HG03469 (cell line): Measurements from ENCODE around the gene PRKG1.

Source experiments
- ATAC-seq: cut with Tn5 transposase; IDR thresholded peaks from one replicate; pipeline ENCODE4 v1.9.1; 2021; ENCODE audit warnings: mild to moderate bottlenecking, moderate library complexity, moderate number of reproducible peaks; ENCODE audit not compliant: unreplicated experiment

Gene PRKG1

DNA sequence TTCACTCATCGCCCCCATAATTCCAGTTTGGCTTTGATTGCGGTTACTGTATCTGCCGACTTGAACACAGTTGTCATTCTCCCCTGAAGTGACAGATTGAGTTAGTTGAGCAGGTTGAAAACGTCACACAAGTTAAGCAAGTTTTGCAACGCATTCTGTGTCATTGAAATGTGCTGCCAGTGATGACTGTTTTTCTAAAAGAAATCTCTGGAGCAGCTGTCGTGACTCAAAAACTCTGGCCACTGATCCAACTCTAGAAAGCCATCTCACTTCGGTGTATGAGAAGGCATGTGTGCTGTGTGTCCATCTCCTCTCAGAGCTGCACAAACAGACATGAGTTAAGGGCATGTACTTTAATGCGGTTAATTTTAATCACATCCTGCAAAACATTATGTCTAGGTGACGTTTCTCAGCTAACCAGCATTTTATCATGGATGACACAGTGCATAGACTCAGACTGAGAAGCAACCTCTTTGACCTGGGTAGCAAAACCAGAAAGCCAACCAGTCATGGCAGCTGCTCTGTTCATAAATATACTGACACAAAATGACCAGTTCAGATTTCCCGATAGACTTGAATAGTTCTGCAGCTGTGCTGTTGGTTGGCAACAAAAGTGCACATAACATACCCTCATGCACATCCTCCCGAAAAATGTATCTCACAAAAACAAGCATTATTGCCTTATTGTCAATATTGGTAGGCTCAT is 555.8 kb downstream of the PRKG1 start:
- ATAC-seq = no peak

GRCh38 chr10:51630640-51631005 is 556.3 kb downstream of the PRKG1 start:
- ATAC-seq = no peak

GRCh38 chr10:51635436-51635835 is 561.1 kb downstream of the PRKG1 start:
- no peak for ATAC-seq

- no peak for ATAC-seq
Measured at GRCh38 chr10:51638211-51638610, 563.9 kb downstream of the PRKG1 start.

GRCh38 chr10:51638737-51639136 is 564.5 kb downstream of the PRKG1 start:
- no peak for ATAC-seq

DNA sequence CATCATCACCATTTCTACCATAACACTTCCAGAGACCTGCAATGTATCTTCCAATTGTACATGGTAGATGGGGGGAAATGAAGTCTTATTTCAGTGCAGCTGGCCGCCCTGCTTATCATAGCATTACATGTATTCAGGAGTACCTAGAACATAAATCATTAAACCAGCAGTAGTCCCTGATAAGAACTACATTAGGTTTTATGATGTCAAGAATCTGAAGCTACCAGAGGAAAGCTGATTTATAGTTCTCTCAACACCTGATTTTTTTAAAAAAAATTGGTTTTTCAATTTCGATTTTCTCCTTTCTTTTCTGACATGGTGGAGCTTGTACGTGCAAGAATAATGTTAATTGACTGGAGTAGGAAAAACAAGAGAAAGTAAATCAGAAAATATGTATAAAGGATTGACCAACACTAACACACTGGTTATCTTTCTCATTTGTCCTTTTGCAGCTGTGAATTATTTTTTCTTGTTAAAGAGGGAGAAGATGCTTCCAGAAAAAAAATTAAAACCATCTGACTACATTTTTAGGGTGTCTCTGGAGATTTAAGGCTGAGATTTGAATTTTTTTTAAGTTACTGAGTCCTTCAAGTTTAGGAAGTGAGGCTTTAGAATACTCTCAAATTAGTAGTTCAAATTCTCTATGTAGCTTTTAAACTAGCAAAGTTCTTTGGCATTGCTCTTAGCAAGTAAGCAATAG is 566.0 kb downstream of the PRKG1 start:
- no peak for ATAC-seq

DNA sequence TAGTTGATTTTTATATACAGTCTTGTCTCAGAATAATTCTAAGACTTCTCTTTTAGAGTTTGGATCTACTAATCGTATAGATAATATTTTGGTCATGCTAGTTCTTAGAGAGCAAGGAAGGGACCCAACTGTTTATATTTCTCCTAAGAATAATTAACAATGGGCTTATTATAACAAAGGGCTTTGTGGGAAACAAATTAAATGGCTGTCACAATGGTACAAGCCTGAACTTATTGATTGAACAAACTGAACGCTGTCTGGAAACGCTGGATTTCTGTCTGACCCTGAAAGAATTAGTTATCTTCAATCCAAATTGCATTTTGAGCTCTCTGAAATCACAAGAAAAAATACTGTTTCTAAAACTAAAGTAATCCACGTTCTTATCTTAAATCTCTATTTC is 568.3 kb downstream of the PRKG1 start:
- ATAC-seq = no peak

DNA sequence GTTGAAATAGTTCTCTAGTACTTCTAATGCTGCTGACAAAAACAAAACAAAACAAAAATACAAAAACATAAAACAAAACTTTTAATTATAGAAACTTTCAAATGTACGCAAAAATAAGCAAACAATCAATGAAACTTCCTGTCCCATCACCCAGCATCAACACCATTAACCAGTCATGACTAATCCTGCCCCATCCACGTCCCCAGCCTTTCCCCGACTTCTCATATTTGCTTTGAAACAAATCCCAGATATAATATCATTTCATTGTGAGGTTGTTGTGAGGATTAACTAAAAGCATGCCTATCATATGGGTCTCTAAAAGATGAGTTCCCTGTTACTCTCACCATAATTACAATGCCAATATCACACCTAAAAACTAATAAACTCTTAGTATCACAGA is 569.4 kb downstream of the PRKG1 start:
- ATAC-seq = no peak

- no peak for ATAC-seq
Measured at GRCh38 chr10:51649064-51649463, 574.8 kb downstream of the PRKG1 start.

- no peak for ATAC-seq
Measured at GRCh38 chr10:51651063-51651462, 576.8 kb downstream of the PRKG1 start.

- ATAC-seq = no peak
Measured at GRCh38 chr10:51653025-51653424, 578.7 kb downstream of the PRKG1 start.

- no peak for ATAC-seq
Measured at GRCh38 chr10:51654918-51655317, 580.6 kb downstream of the PRKG1 start.

GRCh38 chr10:51656503-51656902 is 582.2 kb downstream of the PRKG1 start:
- ATAC-seq = no peak

DNA sequence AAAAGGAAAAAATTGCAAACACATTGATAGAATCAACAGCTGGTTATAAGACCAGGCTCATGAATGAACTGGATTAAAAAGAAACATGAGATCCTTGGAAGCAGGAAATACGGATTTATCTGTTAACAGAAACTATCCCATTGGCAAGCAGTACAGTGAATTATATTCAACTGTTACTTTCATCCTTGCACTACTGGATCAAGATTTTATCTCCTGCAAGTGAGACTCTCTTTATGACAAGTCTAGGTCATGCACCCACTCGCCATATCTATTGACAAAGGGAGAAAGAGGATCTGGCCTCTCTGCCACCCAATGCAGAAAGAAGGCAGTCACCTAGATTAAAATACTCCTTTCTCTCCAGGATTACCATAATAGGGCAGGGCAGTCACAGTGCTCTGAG is 583.7 kb downstream of the PRKG1 start:
- ATAC-seq = no peak

DNA sequence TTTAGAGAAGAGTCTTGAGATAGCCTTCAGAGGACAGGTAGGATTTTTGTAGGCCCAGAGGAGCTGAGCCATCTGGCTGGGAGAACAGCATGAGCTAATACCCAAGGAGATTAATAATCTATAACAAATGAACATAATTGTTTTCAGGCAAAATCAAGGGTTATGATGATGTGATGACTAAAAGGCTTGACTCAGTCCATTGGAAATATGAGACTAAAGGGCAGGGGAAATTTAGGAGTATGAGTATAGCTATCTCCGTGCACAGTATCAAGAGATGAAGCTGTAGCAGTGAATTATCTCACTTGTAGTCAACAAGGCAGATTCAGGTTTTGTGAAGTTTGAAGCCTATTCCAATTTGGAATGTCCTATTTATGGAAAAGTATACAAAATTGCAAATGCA is 585.1 kb downstream of the PRKG1 start:
- no peak for ATAC-seq

GRCh38 chr10:51663086-51663485 is 588.8 kb downstream of the PRKG1 start:
- ATAC-seq = no peak

DNA sequence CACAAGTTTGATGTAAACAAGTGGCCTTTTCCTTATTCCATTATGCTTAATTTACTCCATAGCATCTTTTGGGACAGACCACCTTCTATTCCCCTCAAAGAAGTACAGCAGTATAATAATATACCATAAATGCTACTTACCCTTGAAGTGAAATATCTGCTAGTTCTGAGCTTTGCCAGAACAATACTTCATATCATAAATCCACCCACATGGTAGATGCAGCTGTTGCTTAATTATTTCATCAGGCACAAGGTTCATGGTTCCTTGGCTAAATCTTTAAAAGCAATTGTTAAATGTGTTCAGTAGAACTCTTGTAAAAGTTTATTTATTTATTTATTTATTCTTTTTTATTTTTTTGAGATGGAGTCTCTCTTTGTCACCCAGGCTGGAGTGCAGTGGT is 592.2 kb downstream of the PRKG1 start:
- ATAC-seq = no peak

DNA sequence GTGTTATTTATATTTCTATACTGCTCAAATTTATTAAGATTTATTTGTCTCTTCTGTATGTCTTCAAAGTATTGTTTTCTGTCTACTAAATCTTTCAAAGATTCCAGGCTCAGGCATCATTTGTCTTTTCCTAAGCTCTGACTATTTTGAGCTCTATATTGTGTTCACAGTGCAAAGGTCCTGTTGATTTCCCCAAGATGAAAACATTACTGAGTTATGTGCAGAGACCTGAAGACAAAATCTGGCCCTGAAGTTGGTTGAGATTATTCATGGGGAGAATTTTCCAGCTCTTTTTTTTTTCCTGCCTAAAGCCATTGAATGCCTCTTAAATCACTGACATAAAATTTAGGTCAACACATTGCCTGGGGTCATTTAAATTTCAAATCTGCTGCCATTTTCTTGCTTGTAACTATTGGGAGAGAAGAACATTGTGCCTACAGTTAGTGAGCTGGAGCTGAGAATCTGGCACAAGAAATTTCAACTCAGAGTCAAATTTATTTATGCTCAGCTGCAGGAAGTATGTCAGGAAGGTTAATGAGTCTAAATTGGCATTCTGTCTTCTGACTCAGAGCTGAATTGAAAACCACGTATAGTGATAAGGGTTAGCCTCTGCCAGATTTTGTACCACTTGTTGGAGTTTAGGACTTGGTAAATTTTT is 593.5 kb downstream of the PRKG1 start:
- ATAC-seq = no peak

DNA sequence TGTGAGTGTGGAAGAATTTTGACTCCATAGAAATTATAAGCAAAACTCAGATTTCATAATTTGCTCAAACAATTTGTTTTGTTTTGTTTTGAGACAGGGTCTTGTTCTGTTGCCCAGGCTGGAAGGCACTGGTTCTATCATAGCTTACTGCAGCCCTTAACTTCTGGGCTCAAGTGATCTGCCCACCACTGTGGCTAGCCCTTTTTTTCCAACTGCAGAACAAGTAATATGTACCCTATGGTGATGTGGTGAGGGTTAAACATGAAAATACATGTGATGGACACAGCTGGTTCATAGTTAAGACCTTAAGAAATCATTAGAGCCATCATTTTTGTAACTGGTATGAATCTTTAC is 594.0 kb downstream of the PRKG1 start:
- no peak for ATAC-seq

- no peak for ATAC-seq
Measured at GRCh38 chr10:51669041-51669440, 594.8 kb downstream of the PRKG1 start.

DNA sequence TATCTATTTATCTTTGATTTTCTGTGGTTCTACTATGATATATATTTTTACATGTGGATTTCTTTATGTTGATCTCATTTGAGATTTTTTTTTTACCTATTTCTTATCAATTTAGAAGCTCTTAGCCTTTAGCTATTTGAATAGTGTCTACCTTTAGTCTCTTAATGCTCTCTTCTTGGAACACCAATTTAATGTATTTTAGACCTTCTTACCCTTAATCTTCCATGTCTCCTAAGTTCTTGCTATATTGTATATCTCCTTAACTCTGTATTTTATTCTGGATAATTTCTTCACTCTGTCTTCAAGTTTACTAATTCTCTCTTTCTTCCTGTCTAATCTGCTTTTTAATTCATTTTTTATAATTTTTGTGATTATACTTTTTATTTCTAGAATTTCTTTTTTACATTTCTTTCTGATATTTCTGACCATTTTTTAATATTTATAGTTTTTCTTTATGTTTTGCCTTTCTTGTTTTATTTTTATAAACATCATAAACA is 597.8 kb downstream of the PRKG1 start:
- no peak for ATAC-seq

- ATAC-seq = no peak
Measured at GRCh38 chr10:51675088-51675487, 600.8 kb downstream of the PRKG1 start.
